Measurements from ENCODE around the gene CTIF. TPM values are rescaled to one million over a fixed set of nuclear protein-coding genes. Genes with fewer than 3 reads are reported as not detected.

The CTIF gene
- polyA plus RNA-seq, 3 donors = 0.38 to 8.7 (median 1.2) TPM

DNA sequence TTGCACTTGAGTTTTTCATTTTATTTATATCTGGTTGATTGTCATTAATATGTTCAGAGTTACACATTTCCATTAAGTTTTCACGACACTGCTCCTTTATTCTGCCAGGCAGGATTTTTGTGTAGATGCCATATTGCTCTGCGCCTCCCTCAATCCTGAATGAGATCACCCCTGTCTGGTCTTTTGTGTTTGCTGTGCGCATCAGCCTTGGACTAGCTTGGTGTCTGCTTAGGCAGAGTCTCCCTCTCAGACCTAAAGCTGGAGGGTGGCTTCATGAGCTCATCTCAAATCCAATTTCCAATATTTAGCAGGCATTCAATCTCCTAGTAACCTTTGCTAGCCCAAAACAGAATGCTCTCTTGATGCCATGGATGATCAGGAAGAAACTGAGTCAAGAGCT, 274.5 kb downstream of the CTIF start:
- intact Hi-C loops (cut with micrococcal nuclease) = no loop called here
- H3K9ac ChIP-seq (ENCODE audit: insufficient read depth, low read length, poor library complexity, severe bottlenecking) = peak overlapping the region; percentile 51
- no peaks in the 10 kb centered on the region for H3K9me3 ChIP-seq (replicated peaks in 1 of 2; ENCODE audit: control insufficient read depth in 1 of 2, insufficient read depth in 1 of 2, low read length in 2 of 2)
- no peak for TF ChIP-seq CTCF (IDR thresholded peaks at IDR 0.05)
- H3K27ac Mint-ChIP-seq = peak overlapping the region; percentile 81 to 93 (median 91)
- H3K4me1 ChIP-seq (ENCODE audit: control insufficient read depth in 1 of 2, insufficient read depth in 2 of 2, low read length in 2 of 2) = peaks cover 21 to 35% of the 10 kb centered on the region in 2 donors
- H3K27me3 Mint-ChIP-seq (ENCODE audit: low read depth in 3 of 3) = peaks cover 0 to 6% (median 0%) of the 10 kb centered on the region in 3 donors
- no peak overlapping the region for H3K4me3 Mint-ChIP-seq
- peak overlapping the region; percentile 49 to 87 for H3K27ac ChIP-seq (ENCODE audit: low read depth in 1 of 2, low read length in 2 of 2)
- H3K4me1 Mint-ChIP-seq = peaks cover 35% of the 10 kb centered on the region
- no peaks in the 10 kb centered on the region for H4K20me1 ChIP-seq (ENCODE audit: insufficient read depth, low read length)
- peak overlapping the region; percentile 57 for H2AFZ ChIP-seq (ENCODE audit: insufficient read depth, low read depth, low read length, poor library complexity, severe bottlenecking)
- H3K79me2 ChIP-seq (ENCODE audit: insufficient read depth, low read length) = no peaks in the 10 kb centered on the region
- peak overlapping the region; percentile 46 for H3K4me2 ChIP-seq (replicated peaks; ENCODE audit: extremely low read depth, low read length, poor library complexity, severe bottlenecking)
- H3K9me3 Mint-ChIP-seq = peaks cover 0 to under 1% (median 0%) of the 10 kb centered on the region in 7 donors
- H3K36me3 Mint-ChIP-seq = peaks cover 15 to 24% of the 10 kb centered on the region in 2 donors
- no peaks in the 10 kb centered on the region for H3K27me3 ChIP-seq (ENCODE audit: control insufficient read depth in 2 of 2, insufficient read depth in 2 of 2, low read length in 2 of 2)
- 100% methylated on average over 1 of the region's 3 CpGs for WGBS (ENCODE audit: insufficient coverage)
- no peak for DNase-seq
- peaks cover 3 to 14% of the 10 kb centered on the region in 2 donors for H3K36me3 ChIP-seq (replicated peaks in 1 of 2; ENCODE audit: control insufficient read depth in 1 of 2, insufficient read depth in 2 of 2, low read length in 2 of 2)
- peak overlapping the region in 1 of 3 experiments; percentile 43 for H3K4me3 ChIP-seq (replicated peaks in 1 of 3; ENCODE audit: low read depth in 2 of 3, low read length in 3 of 3)

DNA sequence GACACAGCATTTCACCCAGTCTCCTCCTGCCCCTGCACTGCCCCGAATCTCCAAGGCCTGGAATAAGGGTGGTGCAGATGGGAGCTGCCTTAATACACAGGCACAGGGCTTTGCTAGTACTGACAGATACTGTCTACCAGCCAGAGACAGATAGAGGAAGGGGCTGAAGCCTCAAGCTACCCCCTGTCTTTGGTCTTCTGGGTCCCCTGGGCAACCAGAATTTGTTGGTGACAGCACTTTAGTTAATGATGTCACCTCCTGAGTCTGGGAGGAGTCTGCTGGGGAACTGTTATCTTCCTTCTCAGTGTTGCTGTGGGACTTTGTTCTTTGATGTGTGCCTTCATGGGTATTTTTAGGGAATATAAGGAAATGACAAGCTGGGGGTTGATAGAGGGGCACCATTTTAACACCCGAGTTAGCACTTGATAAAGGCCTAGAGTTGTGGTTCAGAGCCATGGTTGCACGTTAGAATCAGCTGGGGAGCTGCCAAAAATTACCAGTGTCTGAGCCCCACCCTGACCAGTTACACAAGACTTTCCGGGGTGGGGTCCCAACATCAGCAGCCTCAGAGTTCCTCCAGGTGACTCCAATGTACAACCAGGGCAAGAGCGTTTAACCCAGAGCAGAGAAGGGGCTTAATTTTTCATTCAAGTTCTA, 275.1 kb downstream of the CTIF start:
- Mint-ChIP-seq H3K4me1 (peaks cover 35% of the 10 kb centered on the region), H3K27ac (peak overlapping the region; percentile 81 to 93 (median 91)), H3K4me3 (peak overlapping the region in 1 of 2 donors; percentile 60), H3K36me3 (peaks cover 21 to 29% of the 10 kb centered on the region in 2 donors), H3K27me3 (ENCODE audit: low read depth in 3 of 3) (peaks cover 0 to 6% (median 0%) of the 10 kb centered on the region in 3 donors), H3K9me3 (peaks cover 0 to 1% (median 0%) of the 10 kb centered on the region in 7 donors)
- Histone ChIP-seq H3K4me2 (replicated peaks; ENCODE audit: extremely low read depth, low read length, poor library complexity, severe bottlenecking) (peak overlapping the region; percentile 46), H3K9me3 (replicated peaks in 1 of 2; ENCODE audit: control insufficient read depth in 1 of 2, insufficient read depth in 1 of 2, low read length in 2 of 2) (no peaks in the 10 kb centered on the region), H3K79me2 (ENCODE audit: insufficient read depth, low read length) (no peaks in the 10 kb centered on the region), H3K36me3 (replicated peaks in 1 of 2; ENCODE audit: control insufficient read depth in 1 of 2, insufficient read depth in 2 of 2, low read length in 2 of 2) (peaks cover 3 to 19% of the 10 kb centered on the region in 2 donors), H3K4me1 (ENCODE audit: control insufficient read depth in 1 of 2, insufficient read depth in 2 of 2, low read length in 2 of 2) (peaks cover 21 to 35% of the 10 kb centered on the region in 2 donors), H3K4me3 (replicated peaks in 1 of 3; ENCODE audit: low read depth in 2 of 3, low read length in 3 of 3) (peak overlapping the region in 1 of 3 experiments; percentile 43), H3K27me3 (ENCODE audit: control insufficient read depth in 2 of 2, insufficient read depth in 2 of 2, low read length in 2 of 2) (no peaks in the 10 kb centered on the region), H3K9ac (ENCODE audit: insufficient read depth, low read length, poor library complexity, severe bottlenecking) (peak overlapping the region; percentile 51), H2AFZ (ENCODE audit: insufficient read depth, low read depth, low read length, poor library complexity, severe bottlenecking) (peak overlapping the region; percentile 57), H3K27ac (ENCODE audit: low read depth in 1 of 2, low read length in 2 of 2) (peak overlapping the region; percentile 49 to 87), H4K20me1 (ENCODE audit: insufficient read depth, low read length) (no peaks in the 10 kb centered on the region)
- intact Hi-C loops (cut with micrococcal nuclease) = loop anchor here in 1 of 2 donors (2.0 kb wide), 1 partner anchor 21 kb away; no protein-coding TSS in a partner anchor
- DNase-seq = peak; percentile 70 to 88 (median 84)
- 25% methylated on average over 4 of the region's 5 CpGs for WGBS (ENCODE audit: insufficient coverage)
- TF ChIP-seq CTCF (IDR thresholded peaks at IDR 0.05) = no peak
